Retinal pigment epithelial cell (primary cell): Measurements from ENCODE around the gene CFAP46.
"Not testable (repeated sequence)": the region's sequence is repeated elsewhere in the genome, so short reads cannot be mapped to it uniquely, and the experiment has no call there.

ENCODE experiments used
- DNase-seq: peaks from one replicate; pipeline ENCODE4 v3.0.0-alpha.2; 2010; ENCODE audit warnings: low read depth
- H3K4me3 ChIP-seq: 2 replicates; pipeline ENCODE4 v1.5.1; 2011; ENCODE audit warnings: mild to moderate bottlenecking, low read length, control low read depth, moderate library complexity
- TF ChIP-seq, protein P1 (sequence below): conservative IDR thresholded peaks from 2 replicates; pipeline ENCODE4 v1.5.1; 2011; ENCODE audit warnings: low read depth, low read length, control low read depth, inconsistent platforms

Gene CFAP46

DNA sequence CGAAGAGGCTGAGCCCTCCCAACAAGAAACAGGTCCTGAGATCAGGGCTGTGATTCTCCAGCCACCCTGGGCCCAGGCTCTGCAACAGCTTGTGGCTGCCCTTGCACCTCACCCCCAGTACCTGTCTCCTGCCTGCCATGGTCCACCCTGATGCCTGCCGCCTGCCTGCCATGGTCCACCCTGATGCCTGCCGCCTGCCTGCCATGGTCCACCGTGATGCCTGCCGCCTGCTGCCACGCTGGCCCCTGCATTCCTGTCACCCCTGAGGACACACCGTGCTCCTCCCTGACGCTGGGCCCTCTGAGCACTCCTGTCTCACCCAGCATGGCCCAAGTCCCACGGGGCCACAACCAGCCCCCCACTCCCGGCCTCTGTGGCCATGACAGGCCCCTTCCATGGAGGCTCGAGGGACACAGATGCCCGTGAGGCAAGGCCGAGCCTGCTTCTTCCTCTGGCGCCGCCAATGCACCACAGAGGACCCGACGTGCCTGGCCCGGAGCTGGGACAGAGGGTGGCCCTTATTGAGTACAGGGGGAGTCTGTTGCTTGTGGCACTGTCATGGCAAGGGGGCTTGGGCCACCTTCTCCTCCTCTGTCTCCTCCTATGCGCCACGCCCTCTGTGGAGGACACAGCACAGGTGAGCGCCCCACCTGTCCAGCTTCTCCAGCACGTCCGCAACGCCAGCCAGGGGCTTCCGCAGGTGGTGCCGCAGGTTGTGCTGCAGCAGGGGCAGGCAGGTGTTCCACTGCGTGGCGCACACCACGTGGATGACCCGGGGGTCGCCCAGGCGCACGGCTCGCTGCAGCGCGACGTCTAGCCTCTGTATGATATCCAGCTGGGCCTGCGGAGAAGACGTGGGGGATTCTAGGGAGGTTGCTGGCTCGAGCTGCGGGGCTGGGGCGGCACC is 18.1 kb downstream of the CFAP46 start:
- TF ChIP-seq, protein P1, sequence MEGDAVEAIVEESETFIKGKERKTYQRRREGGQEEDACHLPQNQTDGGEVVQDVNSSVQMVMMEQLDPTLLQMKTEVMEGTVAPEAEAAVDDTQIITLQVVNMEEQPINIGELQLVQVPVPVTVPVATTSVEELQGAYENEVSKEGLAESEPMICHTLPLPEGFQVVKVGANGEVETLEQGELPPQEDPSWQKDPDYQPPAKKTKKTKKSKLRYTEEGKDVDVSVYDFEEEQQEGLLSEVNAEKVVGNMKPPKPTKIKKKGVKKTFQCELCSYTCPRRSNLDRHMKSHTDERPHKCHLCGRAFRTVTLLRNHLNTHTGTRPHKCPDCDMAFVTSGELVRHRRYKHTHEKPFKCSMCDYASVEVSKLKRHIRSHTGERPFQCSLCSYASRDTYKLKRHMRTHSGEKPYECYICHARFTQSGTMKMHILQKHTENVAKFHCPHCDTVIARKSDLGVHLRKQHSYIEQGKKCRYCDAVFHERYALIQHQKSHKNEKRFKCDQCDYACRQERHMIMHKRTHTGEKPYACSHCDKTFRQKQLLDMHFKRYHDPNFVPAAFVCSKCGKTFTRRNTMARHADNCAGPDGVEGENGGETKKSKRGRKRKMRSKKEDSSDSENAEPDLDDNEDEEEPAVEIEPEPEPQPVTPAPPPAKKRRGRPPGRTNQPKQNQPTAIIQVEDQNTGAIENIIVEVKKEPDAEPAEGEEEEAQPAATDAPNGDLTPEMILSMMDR, result no peak
- no peak for DNase-seq
- H3K4me3 ChIP-seq, result no peak overlapping the region

DNA sequence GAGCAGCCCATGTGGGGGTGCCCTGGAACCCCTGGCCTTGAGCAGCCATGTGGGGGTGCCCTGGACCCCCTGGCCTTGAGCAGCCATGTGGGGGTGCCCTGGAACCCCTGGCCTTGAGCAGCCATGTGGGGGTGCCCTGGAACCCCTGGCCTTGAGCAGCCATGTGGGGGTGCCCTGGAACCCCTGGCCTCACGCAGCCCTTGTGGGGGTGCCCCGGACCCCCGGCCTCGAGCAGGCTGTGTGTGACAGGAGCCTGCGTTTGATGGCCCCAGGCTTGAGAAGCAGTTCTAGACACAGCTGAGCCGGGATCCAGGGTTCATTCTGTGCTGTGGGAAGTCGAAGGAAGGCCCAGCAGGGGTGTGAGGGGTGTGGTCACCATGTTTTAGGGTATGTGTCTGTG is 19.0 kb downstream of the CFAP46 start:
- H3K4me3 ChIP-seq, DNase-seq: not testable (repeated sequence)

DNA sequence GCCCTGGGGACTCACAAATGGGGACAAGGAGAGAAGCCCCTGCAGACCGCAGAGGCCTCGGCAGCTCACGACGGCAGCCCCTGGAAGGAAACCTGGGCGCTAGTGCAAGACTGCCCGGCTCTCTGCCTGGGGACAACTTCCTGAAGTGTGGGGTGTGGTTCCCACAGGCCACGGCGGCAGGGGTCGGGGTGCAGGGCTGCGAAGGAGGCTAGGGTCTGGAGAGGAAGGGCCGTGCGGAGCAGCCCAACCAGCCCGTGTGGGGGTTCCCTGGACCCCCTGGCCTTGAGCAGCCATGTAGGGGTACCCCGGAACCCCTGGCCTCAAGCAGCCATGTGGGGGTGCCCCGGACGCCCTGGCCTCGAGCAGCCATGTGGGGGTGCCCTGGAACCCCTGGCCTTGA is 19.5 kb downstream of the CFAP46 start:
- TF ChIP-seq, protein P1, result no peak
- no peak overlapping the region for H3K4me3 ChIP-seq
- no peak for DNase-seq

DNA sequence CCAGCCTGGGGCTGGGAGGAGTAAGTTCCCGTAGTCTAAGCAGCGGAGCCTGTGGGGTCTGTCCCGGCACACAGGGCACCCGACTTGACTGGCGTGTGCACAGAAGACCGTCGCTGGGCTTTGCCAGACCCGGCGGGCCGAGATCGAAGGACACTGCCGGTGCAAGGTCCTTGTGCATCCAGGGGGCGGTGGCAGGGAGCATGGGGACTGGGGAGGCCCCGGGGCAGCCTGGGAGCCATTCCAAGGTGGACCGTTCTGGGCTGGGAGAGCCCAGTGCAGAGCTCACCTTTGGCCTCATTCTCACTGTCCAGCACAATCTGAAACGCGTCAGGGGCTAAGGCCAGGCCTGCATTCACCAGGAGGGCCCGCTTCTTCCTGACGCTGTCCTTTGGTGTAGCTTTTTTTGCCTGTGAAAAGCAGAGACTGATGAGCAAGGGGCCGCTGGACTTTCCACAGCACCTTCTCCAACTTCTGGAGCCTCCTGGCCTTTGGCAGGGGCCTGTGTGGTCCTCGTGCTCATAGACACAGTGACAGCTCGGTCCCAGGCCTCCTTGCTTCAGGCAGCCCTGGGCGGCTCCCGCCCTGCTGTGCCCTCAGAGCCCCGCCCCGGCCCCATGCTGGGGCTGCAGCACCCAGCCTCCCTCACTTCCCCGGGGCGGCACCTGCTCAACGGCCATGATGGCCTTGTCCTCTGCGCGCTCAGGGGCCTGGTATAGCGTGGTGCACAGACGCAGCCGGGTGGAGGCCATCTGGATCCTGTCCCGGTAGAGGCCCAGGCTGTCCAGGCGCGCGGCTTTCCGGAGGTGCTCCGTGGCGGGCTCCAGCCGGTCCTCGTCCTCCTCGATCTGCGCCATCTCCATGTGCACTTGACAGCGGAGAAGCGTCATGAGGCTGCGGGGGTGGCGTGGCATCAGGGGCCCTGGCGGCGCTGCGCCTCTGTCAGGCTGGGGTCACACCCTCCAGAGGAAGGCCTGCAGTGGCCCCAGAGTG is 20.3 kb downstream of the CFAP46 start:
- no peak for DNase-seq
- no peak overlapping the region for H3K4me3 ChIP-seq
- TF ChIP-seq, protein P1, result no peak

DNA sequence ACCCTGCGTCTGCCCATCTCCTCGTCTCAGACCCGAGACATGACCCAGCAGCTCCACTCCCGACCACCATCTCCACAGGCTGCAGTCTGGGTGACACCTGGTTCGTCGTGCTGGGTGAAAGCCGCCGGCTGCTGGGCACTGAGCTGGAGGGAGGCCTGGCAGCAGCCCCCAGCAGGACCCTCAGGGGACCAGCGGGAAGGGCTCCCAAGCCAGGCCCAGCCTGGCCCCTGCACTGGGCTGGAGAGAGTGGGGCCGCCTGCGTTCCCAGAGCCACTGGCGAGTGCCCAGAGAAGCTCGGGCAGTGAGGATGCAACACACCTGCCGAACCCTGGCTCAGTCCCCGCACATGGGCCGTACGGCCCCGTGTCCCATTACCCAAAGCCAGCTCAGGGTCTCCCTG is 21.3 kb downstream of the CFAP46 start:
- TF ChIP-seq, protein P1, result no peak
- no peak overlapping the region for H3K4me3 ChIP-seq
- DNase-seq, result no peak

DNA sequence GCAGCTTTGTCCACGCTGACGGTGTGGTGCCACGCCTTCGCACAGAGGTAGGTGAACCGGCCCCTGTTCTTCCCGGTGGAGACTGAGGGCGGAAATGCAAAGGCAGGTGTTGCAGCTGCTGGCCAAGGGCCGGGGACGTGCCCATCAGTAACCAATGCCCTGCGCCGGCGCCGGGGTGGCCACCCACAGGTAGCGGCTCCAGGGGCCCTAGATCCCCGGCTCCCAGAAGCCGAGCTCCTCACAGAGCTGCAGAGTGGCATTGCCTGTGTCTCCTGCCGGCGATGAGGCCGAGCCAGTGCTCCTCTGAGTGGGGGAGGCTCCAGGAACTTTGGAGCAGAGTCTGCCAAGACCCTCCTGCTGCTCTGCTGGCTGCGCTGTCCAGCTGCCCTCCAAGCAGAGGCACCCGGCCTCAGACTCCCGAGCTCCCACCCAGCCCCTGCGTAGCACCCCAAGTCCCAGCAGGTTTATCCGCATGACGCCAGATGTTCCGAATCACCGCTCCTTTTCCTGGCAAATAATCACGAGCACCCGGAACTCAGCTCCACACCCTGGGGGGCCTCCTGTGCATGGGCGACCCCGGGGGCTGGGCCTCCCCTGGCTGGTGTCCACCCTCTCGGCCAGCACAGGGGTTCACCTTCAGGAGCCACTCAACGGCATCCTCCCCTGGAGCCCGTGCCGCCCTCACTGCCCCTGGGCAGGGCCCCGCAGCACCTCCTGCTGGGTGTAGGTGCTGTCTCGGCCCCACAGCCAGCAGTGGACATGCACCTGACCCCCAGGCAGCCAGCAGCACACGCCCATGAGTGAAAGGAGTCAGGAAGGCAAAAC is 22.1 kb downstream of the CFAP46 start:
- H3K4me3 ChIP-seq, result no peak overlapping the region
- no peak for DNase-seq
- TF ChIP-seq, protein P1, result no peak
